Right lobe of liver (tissue), 6 donors: ENCODE data around the gene ALG12. TPM values are rescaled to one million over a fixed set of nuclear protein-coding genes. Genes with fewer than 3 reads are reported as not detected.

Experiments
- ATAC-seq, 4 donors: fragments of 200-7000 bp; cut with Tn5 transposase; one replicate each; pipeline ENCODE4 v1.9.1; 2020; ENCODE audit warnings: mild to moderate bottlenecking in 4 of 4, moderate library complexity in 4 of 4
- DNase-seq, 3 donors: peaks; one replicate each; pipeline ENCODE4 v3.0.0-alpha.2; 2020
- H3K27ac ChIP-seq, 3 donors: fragments of 200-600 bp; one replicate each; pipeline ENCODE4 v1.8.0; 2022
- H3K27me3 ChIP-seq, 2 donors: fragments of 200-600 bp; one replicate each; pipeline ENCODE4 v1.8.0; 2022
- H3K36me3 ChIP-seq, 4 donors: fragments of 200-600 bp; sonication (generic) in 1 of 4; one replicate each; pipeline versions ENCODE4 v1.5.1 to v1.8.0; 2017 to 2022; ENCODE audit warnings: control low read depth in 1 of 4
- H3K4me1 ChIP-seq, 4 donors: fragments of 200-600 bp; sonication (generic) in 1 of 4; one replicate each; pipeline versions ENCODE4 v1.5.1 to v1.8.0; 2017 to 2022; ENCODE audit warnings: control low read depth in 1 of 4
- H3K4me3 ChIP-seq, 3 donors: fragments of 200-600 bp; one replicate each; pipeline ENCODE4 v1.8.0; 2022
- H3K9me3 ChIP-seq, 4 donors: fragments of 200-600 bp; sonication (generic) in 1 of 4; one replicate each; pipeline versions ENCODE4 v1.5.1 to v1.8.0; 2017 to 2022; ENCODE audit warnings: control low read depth in 1 of 4
- POLR2A ChIP-seq: fragments of 450-650 bp; IDR thresholded peaks from one replicate; pipeline ENCODE4 v1.6.1; 2017; ENCODE audit warnings: antibody characterized with exemption, mild to moderate bottlenecking
- WGBS: methylation state at CpG from one replicate; pipeline ENCODE4 v1.1.6; 2018; ENCODE audit warnings: low coverage, low lambda C conversion rate; ENCODE audit not compliant: insufficient coverage; ENCODE audit errors: missing lambda C conversion rate; 5-methylcytosine and 5-hydroxymethylcytosine counted together
- intact Hi-C, 2 donors: fragments of 100-400 bp; cut with DNase I; formaldehyde crosslinking; loops; one replicate each; pipeline versions ENCODE4 v1.11.2 to v1.14.1; 2022
- total RNA-seq, 6 experiments: library from RNA; depleted of rRNA in 2 of 6; stranded (reverse); fragments of >200 nt in 2 of 6; fragmentation: NEBNext Ultra II Directional in 3 of 6; extraction: Animal tissue kit (Norgen Biotek cat#: 25700) in 3 of 6; gene quantifications; one replicate each; pipeline versions ENCODE4 v1.1.0 to v1.2.4, GENCODE V29; 2016 to 2023
- TF ChIP-seq, protein P1 (sequence below), 4 donors: fragments of 200-600 bp in 3 of 4; fragments of 450-650 bp in 1 of 4; IDR thresholded peaks; one replicate each; pipeline versions ENCODE4 v1.5.1 to v1.8.0; 2016 to 2022; ENCODE audit warnings: antibody characterized with exemption in 4 of 4, mild to moderate bottlenecking in 2 of 4
- donor health status: DM: no; HTN: yes; CAD: no.
- donor health status: DM: no; HTN: no; CAD: no.
- donor health status: DM: no; HTN: no; CAD: no.
- donor health status: DM: no; HTN: yes; CAD: no.
- donor health status: DM: no; HTN: yes; CAD: no.

The ALG12 gene
- total RNA-seq, 6 experiments from 2014 or later = 15.1 to 19.0 (median 16.6) TPM

DNA sequence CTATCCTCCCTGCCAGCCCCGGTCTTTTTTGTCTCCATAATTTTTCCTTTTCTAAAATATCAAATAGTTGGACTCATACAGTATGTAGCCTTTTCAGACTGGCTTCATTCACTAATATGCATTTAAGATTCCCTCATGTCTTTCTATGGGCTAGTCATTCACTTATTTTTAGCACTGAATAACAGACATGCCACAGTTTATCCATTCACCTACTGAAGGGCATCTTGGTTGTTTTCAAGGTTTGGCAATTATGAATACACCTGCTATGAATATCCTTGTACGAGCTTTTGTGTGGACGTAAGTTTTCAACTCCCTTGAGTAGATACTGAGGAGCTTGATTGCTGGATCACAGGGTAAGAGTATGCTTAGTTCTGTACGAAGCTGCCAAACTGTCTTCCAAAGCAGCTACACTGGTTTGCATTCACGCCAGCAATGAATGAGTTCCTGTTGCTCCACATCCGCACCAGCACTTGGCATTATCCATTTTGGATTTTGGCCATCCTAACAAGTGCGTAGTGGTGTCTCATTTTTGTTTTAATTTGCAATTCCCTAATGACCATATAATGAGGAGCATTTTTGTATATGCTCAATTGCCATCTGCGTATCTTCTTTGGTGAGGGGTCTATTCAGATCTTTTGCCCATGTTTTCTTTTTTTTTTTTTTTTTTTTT is 21.1 kb downstream of the ALG12 start:
- Histone ChIP-seq H3K4me3 (no peak overlapping the region), H3K4me1 (no peaks in the 10 kb centered on the region), H3K36me3 (peaks cover 0 to 5% (median 0%) of the 10 kb centered on the region in 4 donors), H3K9me3 (no peaks in the 10 kb centered on the region), H3K27ac (no peak overlapping the region), H3K27me3 (no peaks in the 10 kb centered on the region)
- DNase-seq (no peak), ATAC-seq (no peak)
- WGBS = 95% methylated on average over 8 of the region's 8 CpGs
- intact Hi-C loops = no loop called here
- TF ChIP-seq, protein P1, sequence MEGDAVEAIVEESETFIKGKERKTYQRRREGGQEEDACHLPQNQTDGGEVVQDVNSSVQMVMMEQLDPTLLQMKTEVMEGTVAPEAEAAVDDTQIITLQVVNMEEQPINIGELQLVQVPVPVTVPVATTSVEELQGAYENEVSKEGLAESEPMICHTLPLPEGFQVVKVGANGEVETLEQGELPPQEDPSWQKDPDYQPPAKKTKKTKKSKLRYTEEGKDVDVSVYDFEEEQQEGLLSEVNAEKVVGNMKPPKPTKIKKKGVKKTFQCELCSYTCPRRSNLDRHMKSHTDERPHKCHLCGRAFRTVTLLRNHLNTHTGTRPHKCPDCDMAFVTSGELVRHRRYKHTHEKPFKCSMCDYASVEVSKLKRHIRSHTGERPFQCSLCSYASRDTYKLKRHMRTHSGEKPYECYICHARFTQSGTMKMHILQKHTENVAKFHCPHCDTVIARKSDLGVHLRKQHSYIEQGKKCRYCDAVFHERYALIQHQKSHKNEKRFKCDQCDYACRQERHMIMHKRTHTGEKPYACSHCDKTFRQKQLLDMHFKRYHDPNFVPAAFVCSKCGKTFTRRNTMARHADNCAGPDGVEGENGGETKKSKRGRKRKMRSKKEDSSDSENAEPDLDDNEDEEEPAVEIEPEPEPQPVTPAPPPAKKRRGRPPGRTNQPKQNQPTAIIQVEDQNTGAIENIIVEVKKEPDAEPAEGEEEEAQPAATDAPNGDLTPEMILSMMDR (IDR thresholded peaks at IDR 0.05) = no peak
- no peak for TF ChIP-seq POLR2A

DNA sequence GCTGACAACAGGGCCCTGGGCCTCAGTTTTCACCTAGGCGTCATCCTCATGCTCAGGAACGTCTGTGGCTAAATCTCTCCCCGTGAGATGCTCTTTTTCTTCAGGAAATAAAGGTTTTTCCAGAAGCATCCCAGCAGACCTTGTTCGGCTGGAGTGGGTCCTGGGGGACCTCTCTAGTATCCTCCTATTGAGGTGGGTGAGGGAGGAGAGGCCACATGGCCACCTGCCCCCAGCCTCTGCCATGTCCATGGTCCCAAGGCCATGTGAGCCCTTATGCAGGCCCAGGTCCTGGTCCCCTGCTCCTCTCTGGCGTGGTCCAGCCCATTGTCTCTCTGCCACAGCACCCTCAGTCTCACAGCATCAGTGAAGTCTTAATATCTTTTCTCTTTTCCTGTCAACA is 22.0 kb downstream of the ALG12 start:
- ATAC-seq (peak in 1 of 4 donors; percentile 38), DNase-seq (no peak)
- Histone ChIP-seq H3K27ac (no peak overlapping the region), H3K36me3 (no peaks in the 10 kb centered on the region), H3K4me1 (no peaks in the 10 kb centered on the region), H3K9me3 (no peaks in the 10 kb centered on the region), H3K27me3 (no peaks in the 10 kb centered on the region), H3K4me3 (no peak overlapping the region)
- intact Hi-C loops = no loop called here
- TF ChIP-seq, protein P1 (IDR thresholded peaks at IDR 0.05) = no peak
- TF ChIP-seq POLR2A = no peak
- WGBS = 63% methylated on average over 2 of the region's 5 CpGs

- WGBS = 86% methylated on average over 4 of the region's 8 CpGs
- no peaks in the 10 kb centered on the region for H3K27me3 ChIP-seq
- H3K36me3 ChIP-seq = peaks cover 0 to 2% (median 0%) of the 10 kb centered on the region in 4 donors
- ATAC-seq = peak in 2 of 4 donors; percentile 13 to 42
- no peaks in the 10 kb centered on the region for H3K9me3 ChIP-seq
- H3K27ac ChIP-seq = no peak overlapping the region
- no peak for TF ChIP-seq POLR2A
- TF ChIP-seq, protein P1 (IDR thresholded peaks at IDR 0.05) = no peak
- no peaks in the 10 kb centered on the region for H3K4me1 ChIP-seq
- no peak for DNase-seq
- H3K4me3 ChIP-seq = no peak overlapping the region
- intact Hi-C loops = no loop called here
These were observed 23.8 kb downstream of the ALG12 start for GRCh38 chr22:49894322-49895054.

GRCh38 chr22:49893025-49893424 is 25.2 kb downstream of the ALG12 start:
- ATAC-seq = peak in 1 of 4 donors; percentile 39
- WGBS = 78% methylated on average over 4 of the region's 4 CpGs
- Histone ChIP-seq H3K27ac (no peak overlapping the region), H3K27me3 (no peaks in the 10 kb centered on the region), H3K9me3 (peaks cover 0 to 4% (median 0%) of the 10 kb centered on the region in 4 donors), H3K36me3 (peaks cover 0 to 2% (median 0%) of the 10 kb centered on the region in 4 donors), H3K4me1 (no peaks in the 10 kb centered on the region), H3K4me3 (no peak overlapping the region)
- TF ChIP-seq, protein P1 (IDR thresholded peaks at IDR 0.05) = no peak
- no peak for TF ChIP-seq POLR2A
- no peak for DNase-seq
- intact Hi-C loops = no loop called here
